Smooth muscle cell of the brain vasculature (primary cell): ENCODE measurements around the gene CPZ.
"Not testable (repeated sequence)": the region's sequence is repeated elsewhere in the genome, so short reads cannot be mapped to it uniquely, and the experiment has no call there.

Source experiments
- DNase-seq: peaks from one replicate; pipeline ENCODE4 v3.0.0-alpha.2; 2012; ENCODE audit warnings: low read depth, low spot score

CPZ gene

DNA sequence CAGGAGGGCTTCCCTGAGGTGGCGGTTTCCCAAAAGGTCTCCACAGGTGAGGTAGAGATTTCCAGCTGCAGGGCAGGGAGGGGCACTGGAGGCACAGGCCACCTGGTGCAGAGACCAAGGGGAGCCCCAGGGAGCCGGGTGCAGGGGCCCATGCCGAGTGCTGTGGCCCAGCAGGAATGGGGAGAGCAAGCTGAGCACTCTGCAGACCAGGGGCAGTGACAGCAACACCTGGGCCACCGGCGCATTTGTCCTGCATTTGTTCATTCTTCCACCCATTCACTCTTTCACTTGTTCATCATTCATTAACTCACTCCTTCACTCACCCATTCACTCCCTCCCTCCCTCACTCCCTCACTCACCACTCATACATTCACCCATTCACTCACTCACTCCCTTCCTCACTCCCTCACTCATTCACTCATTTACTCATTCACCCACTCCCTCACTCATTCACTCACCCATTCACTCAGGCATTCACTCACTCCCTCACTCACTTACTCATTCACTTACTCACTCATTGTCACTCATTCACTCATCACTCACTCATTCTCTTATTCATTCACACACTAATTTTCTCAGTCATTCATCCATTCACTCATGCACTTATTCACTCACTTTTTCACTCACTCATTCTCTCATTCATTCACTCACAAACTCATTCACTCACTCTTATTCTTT lies 16.3 kb downstream of the CPZ start:
- DNase-seq: no peak

DNA sequence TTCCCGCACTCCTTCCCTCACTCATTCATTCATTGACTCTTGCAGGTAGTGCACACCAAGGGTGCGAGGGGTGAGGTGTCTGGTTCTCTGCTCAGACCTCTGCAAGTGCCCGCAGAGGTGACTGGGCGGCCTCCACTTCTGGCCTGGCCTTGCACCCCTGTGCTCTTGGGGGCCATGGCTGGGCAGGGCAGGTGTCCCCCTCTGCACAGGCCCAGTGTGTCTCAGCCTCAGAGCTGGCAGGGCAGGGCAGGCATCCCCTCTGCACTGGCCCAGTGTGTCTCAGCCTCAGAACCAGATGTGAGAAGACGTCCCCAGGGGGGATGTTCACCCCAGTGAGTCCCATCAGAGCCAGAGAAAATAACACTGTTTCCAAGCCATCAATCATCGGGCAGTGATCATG lies 16.8 kb downstream of the CPZ start:
- DNase-seq: no peak

DNA sequence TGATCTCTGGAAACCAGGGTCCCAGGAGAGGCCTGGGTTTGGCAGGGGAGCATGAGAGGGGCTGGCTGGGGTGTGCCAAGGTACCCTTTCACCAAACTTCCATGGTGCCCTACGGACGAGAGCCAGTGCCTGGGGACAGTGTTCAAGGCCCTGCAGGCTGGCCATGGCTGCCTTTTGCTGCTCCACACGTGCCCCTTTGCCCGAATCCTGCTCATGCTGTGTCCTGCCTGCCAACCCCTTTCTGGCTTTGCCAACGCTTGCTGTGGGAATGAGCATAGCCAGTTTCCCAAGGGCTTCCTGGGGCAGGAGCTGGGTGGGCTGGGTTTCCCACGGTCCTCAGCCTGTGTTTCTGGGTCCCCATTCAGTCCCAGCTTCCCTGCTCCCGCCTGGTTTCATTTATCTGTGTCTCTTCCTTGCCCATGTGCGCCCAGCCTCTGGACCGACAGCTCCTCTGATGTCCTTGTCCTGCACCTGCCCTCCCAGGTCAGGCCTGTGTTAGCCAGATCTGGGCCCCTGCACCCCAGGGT lies 17.3 kb downstream of the CPZ start:
- no peak for DNase-seq

GRCh38 chr4:8610858-8611616 lies 18.5 kb downstream of the CPZ start:
- DNase-seq: no peak

DNA sequence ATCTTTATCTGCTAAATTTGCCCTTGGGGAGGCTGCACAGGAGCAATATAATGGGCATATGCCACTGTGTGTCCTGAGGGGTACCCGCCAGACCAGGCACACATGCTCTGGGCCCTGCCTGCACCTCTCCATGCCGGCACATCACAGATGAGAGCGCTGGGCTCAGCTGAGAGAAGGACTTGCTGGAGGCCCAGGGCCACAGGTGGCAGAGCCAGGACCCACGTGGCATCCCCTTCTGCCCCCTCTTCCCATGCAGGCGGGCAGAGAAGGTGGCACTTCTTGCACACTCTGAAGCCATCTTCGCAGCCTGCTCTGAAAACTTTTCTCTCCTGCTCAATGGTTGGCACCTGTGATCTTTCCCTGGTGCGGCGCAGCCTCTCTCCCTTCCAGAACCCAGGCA lies 20.1 kb downstream of the CPZ start:
- DNase-seq: no peak

GRCh38 chr4:8613421-8614364 lies 21.1 kb downstream of the CPZ start:
- DNase-seq: no peak

DNA sequence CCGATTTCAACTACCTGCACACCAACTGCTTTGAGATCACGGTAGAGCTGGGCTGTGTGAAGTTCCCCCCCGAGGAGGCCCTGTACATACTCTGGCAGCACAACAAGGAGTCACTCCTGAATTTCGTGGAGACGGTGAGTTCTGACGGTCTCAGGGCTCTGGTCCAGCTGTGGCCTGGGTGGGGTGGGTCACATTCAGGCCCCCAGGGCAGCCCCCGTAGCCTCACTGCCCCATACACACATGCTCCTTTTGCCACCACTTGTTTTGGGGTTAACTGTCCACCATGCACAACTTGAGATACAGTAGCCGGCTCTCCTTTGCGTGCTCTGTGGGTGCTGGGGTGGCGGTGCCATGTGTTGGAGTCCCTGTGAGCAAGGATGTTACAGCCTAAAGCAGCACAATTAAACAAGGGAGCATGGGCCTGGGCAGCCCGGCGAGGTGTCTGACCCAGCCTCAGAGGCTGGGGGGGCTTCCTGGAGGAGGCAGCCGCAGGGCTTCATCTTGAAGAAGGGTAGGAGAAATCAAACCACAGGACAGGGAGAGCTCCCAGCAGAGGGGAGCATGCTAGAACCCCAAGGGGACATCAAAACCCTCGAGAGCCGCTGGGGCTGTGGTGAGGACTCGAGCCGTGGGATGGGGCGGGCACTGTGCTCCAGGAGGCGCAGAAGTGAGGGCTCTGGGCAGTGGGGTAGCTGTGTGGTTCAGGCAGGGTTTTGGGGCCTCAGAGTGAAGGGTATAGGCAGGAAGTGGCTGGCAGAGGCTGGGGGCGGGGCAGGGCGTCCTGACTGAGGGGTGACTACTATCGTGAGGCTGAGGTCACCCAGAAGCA lies 22.0 kb downstream of the CPZ start:
- no peak for DNase-seq

DNA sequence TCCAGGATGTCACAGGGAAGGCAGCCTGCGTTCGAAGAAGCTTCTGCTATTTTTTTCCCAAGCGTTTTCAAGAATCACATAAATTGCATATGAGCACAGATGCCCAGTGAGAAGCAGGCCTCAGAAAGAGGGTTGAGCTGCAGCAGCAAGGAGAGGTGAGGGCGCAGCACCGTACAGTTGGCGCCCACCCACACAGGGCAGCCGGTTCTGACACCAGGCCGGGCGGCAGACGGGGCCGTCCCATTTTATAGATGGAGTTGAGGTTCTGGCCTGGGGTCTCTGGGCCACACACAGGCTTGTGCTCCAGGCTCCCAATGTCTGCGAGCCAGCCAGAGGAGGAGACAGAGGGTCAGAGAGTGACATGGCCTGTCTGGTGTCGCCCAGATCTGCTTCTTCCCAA lies 22.8 kb downstream of the CPZ start:
- no peak for DNase-seq

DNA sequence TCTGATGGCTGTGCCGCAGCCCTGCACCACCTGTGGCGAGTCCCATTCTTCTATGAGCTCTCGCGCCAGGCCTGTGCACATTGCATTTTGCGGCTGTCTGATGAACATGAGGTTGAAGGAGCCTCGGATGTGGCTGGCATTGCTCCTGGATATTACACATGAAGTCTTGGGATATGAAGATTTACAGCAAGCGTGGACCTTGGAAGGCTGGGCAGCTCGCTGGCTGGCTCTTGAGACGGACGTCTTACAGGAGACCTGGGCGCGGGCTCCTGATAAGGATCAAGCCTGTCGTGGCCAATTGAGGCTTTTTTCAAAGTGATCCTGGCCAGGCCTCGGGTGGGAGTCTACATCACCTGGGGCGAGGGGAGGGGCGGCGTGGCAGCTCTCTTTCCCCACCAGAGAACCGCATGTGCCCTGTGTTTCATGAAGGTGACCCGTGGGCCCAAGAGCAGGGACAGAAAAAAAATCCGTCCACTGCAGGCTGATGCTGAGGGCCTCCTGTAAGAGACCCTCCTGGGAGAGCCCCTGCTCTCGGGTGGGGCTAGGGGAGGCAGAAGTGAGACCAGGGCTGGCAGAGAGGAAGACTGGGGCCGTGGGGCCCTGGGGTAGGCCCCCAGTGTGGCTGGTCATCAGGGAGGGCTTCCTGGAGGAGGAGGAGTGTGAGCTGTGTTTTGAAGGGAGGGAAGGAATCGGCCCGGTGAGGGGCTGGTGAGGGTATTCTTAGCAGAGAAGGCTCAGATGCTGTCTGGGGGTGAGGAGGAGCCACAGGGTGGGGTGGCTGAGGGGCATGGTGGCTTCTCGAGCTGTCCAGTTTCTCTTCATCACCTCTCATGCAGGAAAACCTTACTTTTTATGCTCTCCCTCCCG lies 23.6 kb downstream of the CPZ start:
- no peak for DNase-seq

- DNase-seq: no peak
These were observed 24.3 kb downstream of the CPZ start for GRCh38 chr4:8616831-8617230.

- no peak for DNase-seq
These were observed 25.0 kb downstream of the CPZ start for GRCh38 chr4:8617486-8618040.

DNA sequence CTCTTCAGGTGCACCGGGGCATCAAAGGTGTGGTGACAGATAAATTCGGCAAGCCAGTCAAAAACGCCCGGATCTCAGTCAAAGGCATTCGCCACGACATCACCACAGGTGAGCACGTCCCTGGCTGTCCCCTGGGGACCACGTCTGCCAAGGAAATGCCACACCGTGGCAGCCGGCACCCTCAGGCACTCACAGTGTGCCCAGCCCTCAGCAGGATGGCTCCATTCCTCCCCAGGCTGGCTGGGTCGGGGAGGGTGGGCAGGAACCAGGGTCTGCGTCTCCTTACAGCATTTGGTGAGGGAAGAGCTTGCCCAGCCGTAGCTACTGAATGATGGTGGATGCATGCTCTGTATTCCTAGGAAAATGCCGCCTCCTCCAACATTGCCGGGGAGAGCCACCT lies 25.9 kb downstream of the CPZ start:
- DNase-seq: no peak

DNA sequence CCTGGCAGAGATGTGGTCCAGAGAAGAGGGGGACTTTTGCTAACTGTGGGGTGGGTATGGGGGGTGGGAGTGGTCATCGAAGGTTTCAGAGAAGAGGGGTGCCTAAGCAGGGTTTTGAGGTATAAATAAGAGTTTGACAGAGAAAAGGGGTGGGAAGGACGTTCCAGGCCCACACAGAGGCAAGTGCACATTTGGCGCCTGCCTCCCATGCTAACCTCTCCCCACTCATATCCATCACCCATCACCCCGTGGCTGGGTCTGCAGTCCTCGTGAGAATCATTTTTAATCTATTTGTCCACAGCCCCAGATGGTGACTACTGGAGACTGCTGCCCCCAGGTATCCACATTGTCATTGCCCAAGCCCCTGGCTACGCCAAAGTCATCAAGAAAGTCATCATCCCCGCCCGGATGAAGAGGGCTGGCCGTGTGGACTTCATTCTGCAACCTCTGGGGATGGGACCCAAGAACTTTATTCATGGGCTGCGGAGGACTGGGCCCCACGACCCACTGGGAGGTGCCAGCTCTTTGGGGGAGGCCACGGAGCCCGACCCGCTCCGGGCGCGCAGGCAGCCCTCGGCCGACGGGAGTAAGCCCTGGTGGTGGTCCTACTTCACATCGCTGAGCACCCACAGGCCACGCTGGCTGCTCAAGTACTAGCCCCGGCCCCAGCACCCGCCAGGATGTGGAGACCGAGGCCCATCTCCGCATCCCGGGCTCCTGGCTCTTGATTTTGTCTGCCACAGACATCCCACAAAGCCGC lies 26.6 kb downstream of the CPZ start:
- no peak for DNase-seq

DNA sequence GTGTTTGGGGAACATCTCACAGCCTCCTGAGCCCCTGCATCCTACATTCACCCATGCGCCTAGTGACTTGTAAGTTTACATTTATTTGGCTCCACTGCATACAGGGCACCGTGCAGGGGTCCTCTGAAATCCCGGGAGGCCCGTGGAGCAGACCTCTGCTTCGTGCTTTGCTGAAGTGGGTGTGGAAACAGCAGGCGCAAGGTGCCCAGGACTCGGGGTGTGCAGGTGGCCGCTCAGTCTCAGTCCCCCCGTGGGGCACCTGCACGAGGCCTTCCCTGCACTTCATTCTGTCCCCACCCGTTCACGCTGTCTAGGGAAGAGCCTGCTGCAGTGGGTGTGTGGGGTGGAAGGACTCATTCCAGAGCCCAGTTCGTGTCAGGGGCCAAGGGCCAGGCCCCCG lies 28.6 kb downstream of the CPZ start:
- not testable (repeated sequence) for DNase-seq

DNA sequence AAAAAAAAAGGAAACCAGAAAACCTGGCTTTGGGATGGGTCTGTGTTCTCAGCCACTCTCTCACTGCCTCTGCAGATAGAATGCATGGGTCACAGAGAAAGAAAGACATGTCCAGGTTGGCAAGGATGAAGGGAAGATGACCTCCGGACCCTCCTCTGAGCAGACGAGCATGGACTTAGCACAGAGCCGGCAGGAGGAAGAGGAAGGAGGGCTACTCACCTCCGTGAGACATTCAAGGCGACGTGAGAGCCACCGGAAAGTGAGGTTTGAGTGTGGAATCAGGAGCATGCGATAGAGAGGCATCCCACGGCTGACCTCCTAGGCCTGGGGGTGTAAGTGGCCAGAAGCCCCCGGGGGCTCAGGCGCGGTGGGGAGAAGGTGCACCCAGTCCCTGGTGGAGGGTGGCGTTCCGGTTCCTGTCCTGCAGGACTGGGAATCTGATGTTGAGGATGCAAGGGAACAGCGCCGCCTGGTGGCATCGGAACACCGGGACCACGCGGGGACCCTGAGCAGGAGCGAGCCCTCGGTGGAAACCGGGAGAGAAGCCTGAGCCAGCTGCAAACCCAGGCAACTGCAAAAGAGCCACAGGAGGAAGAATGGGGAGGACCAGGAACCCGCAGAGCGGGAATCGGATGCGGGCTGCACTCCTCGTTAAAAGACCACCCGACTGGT lies 32.2 kb downstream of the CPZ start:
- not testable (repeated sequence) for DNase-seq

DNA sequence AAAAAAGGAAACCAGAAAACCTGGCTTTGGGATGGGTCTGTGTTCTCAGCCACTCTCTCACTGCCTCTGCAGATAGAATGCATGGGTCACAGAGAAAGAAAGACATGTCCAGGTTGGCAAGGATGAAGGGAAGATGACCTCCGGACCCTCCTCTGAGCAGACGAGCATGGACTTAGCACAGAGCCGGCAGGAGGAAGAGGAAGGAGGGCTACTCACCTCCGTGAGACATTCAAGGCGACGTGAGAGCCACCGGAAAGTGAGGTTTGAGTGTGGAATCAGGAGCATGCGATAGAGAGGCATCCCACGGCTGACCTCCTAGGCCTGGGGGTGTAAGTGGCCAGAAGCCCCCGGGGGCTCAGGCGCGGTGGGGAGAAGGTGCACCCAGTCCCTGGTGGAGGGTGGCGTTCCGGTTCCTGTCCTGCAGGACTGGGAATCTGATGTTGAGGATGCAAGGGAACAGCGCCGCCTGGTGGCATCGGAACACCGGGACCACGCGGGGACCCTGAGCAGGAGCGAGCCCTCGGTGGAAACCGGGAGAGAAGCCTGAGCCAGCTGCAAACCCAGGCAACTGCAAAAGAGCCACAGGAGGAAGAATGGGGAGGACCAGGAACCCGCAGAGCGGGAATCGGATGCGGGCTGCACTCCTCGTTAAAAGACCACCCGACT lies 37.8 kb downstream of the CPZ start:
- not testable (repeated sequence) for DNase-seq

DNA sequence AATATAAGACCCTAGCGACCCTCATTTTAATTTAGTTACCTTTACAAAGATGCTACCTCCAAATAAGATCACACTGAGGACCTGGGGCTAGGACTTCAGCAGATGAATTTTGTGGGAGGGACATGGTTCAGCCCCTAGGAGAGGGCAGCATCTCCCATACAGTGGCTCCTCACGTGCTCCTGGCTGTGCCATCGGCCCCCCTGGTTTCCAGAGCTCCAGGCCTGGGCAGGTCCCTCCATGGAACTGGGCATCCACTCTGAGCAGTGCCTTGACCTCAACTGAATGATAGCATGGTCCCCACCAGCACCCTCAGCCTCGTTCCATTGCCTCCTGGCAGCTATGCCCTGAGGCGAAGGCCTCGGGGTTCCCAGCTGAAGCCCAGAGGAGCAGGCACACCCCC lies 39.3 kb downstream of the CPZ start:
- DNase-seq: not testable (repeated sequence)

- not testable (repeated sequence) for DNase-seq
These were observed 42.2 kb downstream of the CPZ start for GRCh38 chr4:8634773-8635172.
